Measurements from ENCODE around the gene PLPPR3.

Gene PLPPR3

DNA sequence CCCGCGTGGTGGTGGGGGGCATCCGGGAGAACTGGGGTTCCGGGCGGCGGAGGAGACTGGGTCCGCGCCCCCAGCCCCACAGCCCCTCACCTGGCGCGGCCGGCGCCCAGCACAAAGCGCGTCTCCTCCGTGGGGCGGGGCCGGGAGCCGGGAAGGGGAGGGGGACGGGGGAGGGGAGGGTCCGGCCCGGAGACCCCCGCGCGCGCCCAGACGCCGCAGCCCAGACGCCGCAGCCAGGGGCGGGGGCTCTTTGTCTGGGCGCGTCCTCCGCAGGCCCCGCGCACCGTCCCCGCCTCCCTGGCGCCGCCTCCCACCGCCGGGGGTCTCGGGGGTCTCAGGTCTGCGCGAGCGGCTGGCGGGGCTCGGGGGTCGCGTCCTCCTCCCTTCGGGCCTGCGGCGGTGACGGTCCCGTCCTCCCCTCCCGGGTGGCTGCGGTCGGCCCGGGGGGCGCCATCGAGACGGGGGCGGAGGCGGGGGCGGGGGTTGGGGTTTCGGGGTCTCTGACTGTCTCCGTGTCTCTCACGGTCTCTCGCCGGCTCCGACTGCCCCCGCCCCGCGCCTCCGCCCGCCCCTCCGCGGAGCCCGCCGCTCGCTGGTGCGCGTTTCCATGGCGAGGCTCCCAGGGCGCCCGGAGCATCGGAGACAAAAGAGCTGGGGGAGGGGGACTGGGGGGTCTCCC, at the start of gene PLPPR3:
PLPPR3 (minus strand) TSS at position 131 of the 679 bp plus-strand sequence. CDS start 396 bp downstream, outside the sequence.
- DNase-seq (ENCODE audit: low read depth) = no peak

- DNase-seq (ENCODE audit: low read depth) = no peak
Observed at GRCh38 chr19:870963-871401, 49.2 kb upstream of the PLPPR3 start.

GRCh38 chr19:870314-870713, 48.6 kb upstream of the PLPPR3 start:
- DNase-seq (ENCODE audit: low read depth) = no peak

GRCh38 chr19:869245-870177, 47.8 kb upstream of the PLPPR3 start:
- peak; percentile 97 for DNase-seq (ENCODE audit: low read depth)

DNA sequence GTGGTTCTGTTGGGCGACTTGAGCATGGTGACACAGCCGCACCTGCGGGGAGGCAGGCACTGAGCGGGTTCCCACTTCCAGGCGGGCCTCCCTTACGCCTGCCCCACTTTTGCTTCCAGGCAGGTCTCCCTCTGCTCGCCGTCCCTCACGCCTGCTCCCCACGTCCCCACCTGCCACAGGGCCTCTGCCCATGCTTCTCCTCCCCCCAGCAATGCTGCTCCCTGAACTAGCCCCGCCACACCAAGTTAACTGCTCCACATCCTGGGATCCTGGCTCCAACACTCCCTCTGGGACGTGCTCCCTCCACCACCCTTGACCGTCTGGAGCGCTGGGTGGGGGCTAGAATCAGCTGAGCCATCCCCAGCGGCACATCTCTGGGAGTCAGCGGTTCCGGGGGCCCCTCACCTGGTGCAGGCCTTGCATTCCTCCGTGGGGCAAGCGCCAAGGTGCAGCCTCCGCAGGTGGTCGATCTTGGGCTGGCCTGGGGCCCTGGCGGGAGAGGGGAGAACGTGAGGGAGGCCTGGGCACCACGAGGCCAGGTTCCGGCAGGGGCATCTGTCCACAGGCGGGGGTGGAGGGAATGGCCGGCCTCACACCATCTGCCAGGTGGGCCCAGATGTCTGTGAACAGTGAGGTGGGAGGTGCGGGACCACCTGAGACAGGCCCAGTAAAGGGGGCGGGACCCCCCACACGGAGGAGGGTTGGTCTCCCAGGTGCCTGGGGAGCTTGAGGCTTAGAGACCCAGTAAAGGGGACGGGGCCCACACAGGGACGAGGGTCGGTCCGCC, 46.9 kb upstream of the PLPPR3 start:
- no peak for DNase-seq (ENCODE audit: low read depth)

DNA sequence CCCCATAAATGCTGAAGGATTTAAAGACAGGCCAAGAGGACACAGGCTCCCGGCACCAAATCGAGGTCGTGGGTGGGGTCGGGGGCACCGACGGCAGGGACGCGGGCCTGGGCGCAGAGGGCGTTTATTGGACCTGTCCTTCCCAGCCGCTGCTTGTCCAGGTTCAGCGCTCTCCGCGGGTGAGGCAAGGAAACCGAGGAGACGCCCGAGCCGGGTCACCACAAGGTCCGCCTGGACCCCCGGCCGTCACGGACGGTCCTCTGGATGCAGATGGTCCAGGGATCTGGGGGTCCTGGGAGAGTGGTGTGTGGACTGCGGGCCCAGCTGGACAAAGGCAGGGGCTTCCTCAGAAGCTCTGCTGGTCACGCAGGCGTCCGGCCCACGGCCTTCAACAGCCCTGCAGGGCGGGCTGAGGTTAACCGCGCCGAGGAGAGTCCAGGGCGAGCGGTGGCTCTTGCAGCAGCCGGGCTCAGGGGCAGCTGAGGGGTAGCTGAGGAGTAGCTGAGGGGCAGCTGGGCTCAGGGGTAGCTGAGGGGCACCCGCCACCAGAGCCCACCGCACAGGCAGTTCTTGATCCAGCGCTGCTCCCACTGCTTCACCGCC, 46.2 kb upstream of the PLPPR3 start:
- no peak for DNase-seq (ENCODE audit: low read depth)

DNA sequence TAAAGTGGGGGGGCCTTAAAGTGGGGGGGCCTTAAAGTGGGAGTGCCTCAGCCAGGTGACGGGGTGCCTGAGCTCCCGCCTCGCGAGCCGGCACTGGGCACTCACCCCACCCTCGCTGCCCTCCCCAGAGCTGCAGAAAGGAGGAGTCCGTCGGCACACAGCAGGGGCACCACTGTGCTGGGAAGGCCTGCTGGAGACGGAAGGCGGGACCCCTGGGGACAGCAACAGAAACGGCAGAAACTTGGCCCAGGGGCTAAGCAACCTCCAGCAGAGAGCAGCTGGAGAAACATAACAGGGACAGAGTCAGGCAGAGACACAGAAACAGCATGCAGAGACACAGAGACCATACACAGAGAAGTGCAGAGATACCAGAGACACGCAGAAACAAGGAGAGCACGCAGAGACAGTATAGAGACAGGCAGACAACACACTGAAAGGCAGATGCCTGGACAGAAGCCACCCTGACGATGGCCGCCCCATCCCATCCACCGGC, 45.6 kb upstream of the PLPPR3 start:
- DNase-seq (ENCODE audit: low read depth) = no peak

GRCh38 chr19:866769-867300, 45.1 kb upstream of the PLPPR3 start:
- DNase-seq (ENCODE audit: low read depth) = no peak

DNA sequence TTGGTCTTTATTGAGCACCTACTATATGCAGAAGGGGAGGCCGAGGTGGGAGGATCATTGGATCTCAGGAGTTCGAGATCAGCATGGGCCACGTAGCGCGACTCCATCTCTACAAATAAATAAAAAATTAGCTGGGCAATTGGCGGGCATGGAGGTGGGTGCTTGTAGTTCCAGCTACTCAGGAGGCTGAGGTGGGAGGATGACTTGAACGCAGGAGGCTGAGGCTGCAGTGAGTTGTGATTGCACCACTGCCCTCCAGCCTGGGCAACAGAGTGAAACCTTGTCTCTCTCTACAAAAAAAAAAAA, 41.5 kb upstream of the PLPPR3 start:
- no peak for DNase-seq (ENCODE audit: low read depth)

- DNase-seq (ENCODE audit: low read depth) = peak; percentile 70
Observed at GRCh38 chr19:862581-863314, 41.0 kb upstream of the PLPPR3 start.

GRCh38 chr19:861756-862580, 40.2 kb upstream of the PLPPR3 start:
- DNase-seq (ENCODE audit: low read depth) = peak; percentile 33

- DNase-seq (ENCODE audit: low read depth) = no peak
Observed at GRCh38 chr19:861141-861755, 39.5 kb upstream of the PLPPR3 start.

GRCh38 chr19:858868-859843, 37.4 kb upstream of the PLPPR3 start, which contains the start of gene CFD:
Gene CFD, plus strand, starts transcription at chr19:859664. Its CDS starts 26 bp downstream, at chr19:859690.
- no peak for DNase-seq (ENCODE audit: low read depth)

DNA sequence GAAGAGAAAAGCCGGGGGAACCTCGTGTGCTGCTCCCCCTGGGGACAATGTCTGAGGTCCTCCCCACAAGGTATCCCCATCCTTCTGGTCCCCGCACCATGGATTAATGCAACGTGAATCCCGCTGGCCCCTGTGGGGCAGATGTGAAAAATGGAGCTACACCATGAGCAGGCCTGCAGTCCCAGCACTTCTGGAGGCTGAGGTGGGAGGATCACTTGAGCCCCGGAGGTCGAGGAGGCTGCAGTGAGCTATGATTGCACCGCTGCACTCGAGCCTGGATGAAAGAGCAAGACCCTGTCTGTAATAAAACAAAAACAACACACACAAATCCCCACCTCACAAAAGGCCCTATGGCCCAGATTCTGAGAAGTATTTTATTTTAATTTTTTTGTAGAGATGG, 36.5 kb upstream of the PLPPR3 start:
- no peak for DNase-seq (ENCODE audit: low read depth)

DNA sequence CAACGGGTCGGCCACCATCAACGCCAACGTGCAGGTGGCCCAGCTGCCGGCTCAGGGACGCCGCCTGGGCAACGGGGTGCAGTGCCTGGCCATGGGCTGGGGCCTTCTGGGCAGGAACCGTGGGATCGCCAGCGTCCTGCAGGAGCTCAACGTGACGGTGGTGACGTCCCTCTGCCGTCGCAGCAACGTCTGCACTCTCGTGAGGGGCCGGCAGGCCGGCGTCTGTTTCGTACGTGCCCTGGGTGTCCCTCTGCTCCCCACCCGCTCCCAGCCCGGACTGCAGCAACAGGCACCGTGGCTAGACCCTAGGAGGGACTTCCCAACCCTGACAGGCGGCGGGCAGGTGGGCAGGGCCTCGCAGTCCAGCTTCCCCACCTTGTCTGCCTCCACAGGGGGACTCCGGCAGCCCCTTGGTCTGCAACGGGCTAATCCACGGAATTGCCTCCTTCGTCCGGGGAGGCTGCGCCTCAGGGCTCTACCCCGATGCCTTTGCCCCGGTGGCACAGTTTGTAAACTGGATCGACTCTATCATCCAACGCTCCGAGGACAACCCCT, 33.9 kb upstream of the PLPPR3 start:
- no peak for DNase-seq (ENCODE audit: low read depth)

DNA sequence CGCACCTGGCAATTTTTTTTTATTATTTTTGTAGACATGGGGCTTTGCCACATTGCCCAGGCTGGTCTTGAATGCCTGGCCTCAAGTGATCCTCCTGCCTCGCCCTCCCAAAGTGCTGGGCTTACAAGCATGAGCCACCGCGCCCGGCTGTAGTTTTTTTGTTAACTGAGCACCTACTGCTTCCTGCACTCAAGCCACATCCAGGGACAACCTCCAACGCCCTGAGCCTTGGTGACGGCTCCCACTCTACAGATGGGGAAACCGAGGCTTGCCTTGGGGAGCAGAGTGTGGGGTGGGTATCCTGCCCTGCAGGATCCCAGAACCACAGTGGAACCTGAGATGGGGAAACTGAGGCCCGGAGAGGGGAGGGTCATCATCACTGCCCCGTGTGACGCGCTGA, 33.4 kb upstream of the PLPPR3 start:
- DNase-seq (ENCODE audit: low read depth) = no peak

GRCh38 chr19:854549-854948, 32.8 kb upstream of the PLPPR3 start:
- no peak for DNase-seq (ENCODE audit: low read depth)

Data from EH (cell line).